Endothelial cell of umbilical vein (primary cell): Measurements from ENCODE around the gene NAV3. TPM values are rescaled to one million over a fixed set of nuclear protein-coding genes. Genes with fewer than 3 reads are reported as not detected.
"Not testable (repeated sequence)": the region's sequence is repeated elsewhere in the genome, so short reads cannot be mapped to it uniquely, and the experiment has no call there.

ENCODE experiments used
- BruUV-seq: library from RNA; stranded (reverse); fragments of 400-500 nt; replicated peaks from 2 replicates; lab custom pipeline; 2021; lab: Mats Ljungman, UMichigan
- CTCF ChIA-PET: fragments of 300-600, 350-600 bp; sonication (Branson Sonifier 250); formaldehyde crosslinking; loops from one replicate; lab custom pipeline; 2021; ENCODE audit warnings: antibody characterized with exemption, inconsistent platforms; lab: Charles Lee
- POLR2A ChIA-PET: fragments of 300-600, 350-600 bp; sonication (Branson Sonifier 250); formaldehyde crosslinking; loops from one replicate; lab custom pipeline; 2021; ENCODE audit warnings: antibody characterized with exemption, inconsistent platforms; lab: Charles Lee
- DNase-seq: peaks from one replicate; pipeline ENCODE4 v3.0.0-alpha.2; 2011; ENCODE audit warnings: low read depth, low spot score
- FAIRE-seq: peaks from 2 replicates; lab custom pipeline; 2011; peaks lifted over from hg19 to GRCh38; lab: Jason Lieb, UNC
- H2AFZ ChIP-seq: 2 replicates; pipeline ENCODE4 v1.6.0; 2012; ENCODE audit warnings: low read depth, low read length, control low read depth, inconsistent platforms
- H3K27ac ChIP-seq: 2 replicates; pipeline ENCODE4 v1.5.1; 2011; ENCODE audit warnings: low read depth, mild to moderate bottlenecking, control low read depth, low read length, moderate library complexity; ENCODE audit not compliant: insufficient read depth
- H3K27me3 ChIP-seq, 2 experiments: 2 replicates each; pipeline versions ENCODE4 v1.6.0 to v1.6.1; 2011; ENCODE audit warnings: low read length in 2 of 2, mixed read lengths in 1 of 2; ENCODE audit not compliant: control insufficient read depth in 2 of 2, insufficient read depth in 2 of 2
- H3K36me3 ChIP-seq, 2 experiments: 2 replicates in 1 of 2; 3 replicates in 1 of 2; pipeline ENCODE4 v1.5.1; 2011; ENCODE audit warnings: low read length in 2 of 2, mild to moderate bottlenecking in 1 of 2, moderate library complexity in 1 of 2; ENCODE audit not compliant: control insufficient read depth in 2 of 2, insufficient read depth in 2 of 2; ENCODE audit errors: extremely low read depth in 1 of 2
- H3K4me1 ChIP-seq: 3 replicates; pipeline ENCODE4 v1.5.1; 2011; ENCODE audit warnings: mild to moderate bottlenecking, low read length; ENCODE audit not compliant: control insufficient read depth, insufficient read depth; ENCODE audit errors: extremely low read depth
- H3K4me2 ChIP-seq: 2 replicates; pipeline ENCODE4 v1.6.1; 2011; ENCODE audit warnings: low read length, control low read depth, mixed read lengths; ENCODE audit not compliant: insufficient read depth
- H3K4me3 ChIP-seq, 3 experiments: fragments of 200-600 bp in 1 of 3; sonication (generic), shearing (Covaris generic) in 1 of 3; replicated peaks in 1 of 3; 2 replicates each; pipeline ENCODE4 v1.5.1; 2011 to 2016; ENCODE audit warnings: control low read depth in 3 of 3, low read length in 3 of 3, mild to moderate bottlenecking in 2 of 3, inconsistent platforms in 1 of 3, low read depth in 1 of 3, moderate library complexity in 1 of 3; ENCODE audit not compliant: insufficient read depth in 1 of 3
- H3K79me2 ChIP-seq: 2 replicates; pipeline ENCODE4 v1.6.0; 2012; ENCODE audit warnings: low read length, inconsistent platforms; ENCODE audit not compliant: control insufficient read depth, insufficient read depth
- H3K9ac ChIP-seq: replicated peaks from 2 replicates; pipeline ENCODE3; 2011; ENCODE audit warnings: low read length, control low read depth; ENCODE audit not compliant: insufficient read depth; ENCODE audit errors: extremely low read depth
- H3K9me1 ChIP-seq: replicated peaks from 3 replicates; pipeline ENCODE4 v1.6.0; 2011; ENCODE audit warnings: mild to moderate bottlenecking, low read length; ENCODE audit not compliant: control insufficient read depth, insufficient read depth; ENCODE audit errors: extremely low read depth
- H3K9me3 ChIP-seq: replicated peaks from 2 replicates; pipeline ENCODE4 v1.5.1; 2012; ENCODE audit warnings: low read length, inconsistent platforms; ENCODE audit not compliant: control insufficient read depth, insufficient read depth
- H4K20me1 ChIP-seq: replicated peaks from 2 replicates; pipeline ENCODE3; 2011; ENCODE audit warnings: mild to moderate bottlenecking, low read length; ENCODE audit not compliant: control insufficient read depth, insufficient read depth; ENCODE audit errors: extremely low read depth
- EZH2 ChIP-seq: IDR thresholded peaks from 2 replicates; pipeline ENCODE4 v1.6.1; 2012; ENCODE audit warnings: borderline replicate concordance, low read depth, mild to moderate bottlenecking, moderate library complexity, low read length, inconsistent platforms; ENCODE audit not compliant: severe bottlenecking
- FOS ChIP-seq: IDR thresholded peaks from 2 replicates; pipeline ENCODE4 v1.6.1; 2011; ENCODE audit warnings: mild to moderate bottlenecking, low read length, moderate library complexity, borderline replicate concordance; ENCODE audit not compliant: insufficient read depth
- GATA2 ChIP-seq: IDR thresholded peaks from 2 replicates; pipeline ENCODE4 v1.7.0; 2011; ENCODE audit warnings: low read depth, mild to moderate bottlenecking, moderate library complexity, mixed read lengths, low read length; ENCODE audit not compliant: insufficient read length, insufficient read depth
- JUN ChIP-seq: IDR thresholded peaks from 2 replicates; pipeline ENCODE4 v1.6.1; 2011; ENCODE audit warnings: borderline replicate concordance, low read depth; ENCODE audit not compliant: insufficient read length, insufficient read depth
- MYC ChIP-seq: IDR thresholded peaks from one replicate; pipeline ENCODE4 v1.6.1; 2011; ENCODE audit warnings: mild to moderate bottlenecking, low read depth, low read length
- POLR2A ChIP-seq: IDR thresholded peaks from 2 replicates; pipeline ENCODE4 v1.6.1; 2012; ENCODE audit warnings: low read depth, mild to moderate bottlenecking, control low read depth, low read length
- POLR2AphosphoS5 ChIP-seq: IDR thresholded peaks from 2 replicates; pipeline ENCODE4 v1.6.1; 2012; ENCODE audit warnings: low read depth, mild to moderate bottlenecking, control low read depth, low read length, moderate library complexity; ENCODE audit not compliant: insufficient read depth
- dilution Hi-C: fragments of 300-500 bp; cut with MboI; formaldehyde crosslinking; loops from one replicate; pipeline ENCODE4 v1.15.0; 2019; ENCODE audit warnings: low sequenced_read_pairs; ENCODE audit not compliant: extremely low pct_ligation_motif_present
- intact Hi-C: fragments of 100-400 bp; cut with micrococcal nuclease; formaldehyde crosslinking; loops from one replicate; pipeline ENCODE4 v1.10.0; 2022
- polyA plus RNA-seq, 4 experiments: library from polyadenylated mRNA; depleted of rRNA in 3 of 4; stranded (reverse) in 3 of 4; unstranded in 1 of 4; fragments of >200 nt; gene quantifications; 2 replicates each; pipeline versions ENCODE4 v1.2.1 to v1.2.3, GENCODE V29; 2011 to 2012; ENCODE audit warnings: missing spikeins in 1 of 4
- total RNA-seq: library from RNA; stranded (reverse); gene quantifications from 2 replicates; pipeline ENCODE4 v1.2.3, GENCODE V29; 2021
- TF ChIP-seq, protein P1 (sequence below), 2 donors: IDR thresholded peaks; 1 replicate in 1 of 2; 2 replicates in 1 of 2; pipeline ENCODE4 v1.5.1; 2011; ENCODE audit warnings: low read length in 2 of 2, mild to moderate bottlenecking in 2 of 2, moderate library complexity in 2 of 2, control low read depth in 1 of 2, inconsistent platforms in 1 of 2, low read depth in 1 of 2; ENCODE audit not compliant: insufficient read depth in 1 of 2; ENCODE audit errors: extremely low read depth in 1 of 2
- TF ChIP-seq, protein P2 (sequence below): IDR thresholded peaks from 2 replicates; pipeline ENCODE4 v1.6.1; 2011; ENCODE audit not compliant: insufficient read depth, insufficient read length

Gene NAV3
- total and polyA plus RNA-seq, 2 donors (not counting 3 experiments of a cell fraction or from before 2014, with no cell fraction given) = 6.7 to 40.1 TPM

DNA sequence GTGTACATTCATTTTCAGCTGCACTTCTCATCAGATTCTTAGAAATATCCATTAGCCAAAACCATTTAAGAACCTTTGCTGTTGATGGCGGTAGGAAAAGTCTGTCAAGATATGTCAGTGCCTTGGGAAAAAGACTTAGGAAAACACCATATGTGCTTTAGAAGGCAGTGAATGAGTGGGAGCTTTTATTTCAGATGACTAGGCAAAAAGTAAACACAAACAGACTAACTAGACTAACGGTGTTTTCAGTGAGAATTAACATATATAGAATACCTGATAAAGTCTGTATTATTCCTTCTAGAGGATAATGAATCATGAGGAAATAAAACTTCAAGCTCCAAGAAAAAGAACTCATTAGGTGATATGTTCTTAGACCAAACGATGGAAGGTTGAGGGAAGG is 418.9 kb downstream of the NAV3 start:
- BruUV-seq = no TSS peak
- H3K4me2 ChIP-seq = no peak overlapping the region
- ChIA-PET POLR2A (no interaction called here), CTCF (interaction anchor here (0.7 kb wide), 1 partner anchor 20 kb away, joined by 3 read pairs; no protein-coding TSS in a partner anchor)
- H3K27me3 ChIP-seq = peaks cover 0 to 4% of the 10 kb centered on the region in 2 experiments
- no peaks in the 10 kb centered on the region for H3K9me1 ChIP-seq
- intact Hi-C loops = no loop called here
- no peak overlapping the region for H3K4me3 ChIP-seq
- no peaks in the 10 kb centered on the region for H3K36me3 ChIP-seq
- H3K9me3 ChIP-seq = no peaks in the 10 kb centered on the region
- DNase-seq (no peak), FAIRE-seq (no peak)
- H4K20me1 ChIP-seq = no peaks in the 10 kb centered on the region
- no peak overlapping the region for H3K9ac ChIP-seq
- H3K4me1 ChIP-seq = no peaks in the 10 kb centered on the region
- TF ChIP-seq EZH2 (no peak), MYC (no peak), FOS (no peak), JUN (no peak), GATA2 (no peak), POLR2AphosphoS5 (no peak), POLR2A (no peak)
- TF ChIP-seq, protein P1, sequence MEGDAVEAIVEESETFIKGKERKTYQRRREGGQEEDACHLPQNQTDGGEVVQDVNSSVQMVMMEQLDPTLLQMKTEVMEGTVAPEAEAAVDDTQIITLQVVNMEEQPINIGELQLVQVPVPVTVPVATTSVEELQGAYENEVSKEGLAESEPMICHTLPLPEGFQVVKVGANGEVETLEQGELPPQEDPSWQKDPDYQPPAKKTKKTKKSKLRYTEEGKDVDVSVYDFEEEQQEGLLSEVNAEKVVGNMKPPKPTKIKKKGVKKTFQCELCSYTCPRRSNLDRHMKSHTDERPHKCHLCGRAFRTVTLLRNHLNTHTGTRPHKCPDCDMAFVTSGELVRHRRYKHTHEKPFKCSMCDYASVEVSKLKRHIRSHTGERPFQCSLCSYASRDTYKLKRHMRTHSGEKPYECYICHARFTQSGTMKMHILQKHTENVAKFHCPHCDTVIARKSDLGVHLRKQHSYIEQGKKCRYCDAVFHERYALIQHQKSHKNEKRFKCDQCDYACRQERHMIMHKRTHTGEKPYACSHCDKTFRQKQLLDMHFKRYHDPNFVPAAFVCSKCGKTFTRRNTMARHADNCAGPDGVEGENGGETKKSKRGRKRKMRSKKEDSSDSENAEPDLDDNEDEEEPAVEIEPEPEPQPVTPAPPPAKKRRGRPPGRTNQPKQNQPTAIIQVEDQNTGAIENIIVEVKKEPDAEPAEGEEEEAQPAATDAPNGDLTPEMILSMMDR (IDR thresholded peaks at IDR 0.05; ENCODE audit: extremely low read depth in 1 of 2, insufficient read depth in 1 of 2, low read depth in 1 of 2, low read length in 2 of 2) = no peak
- TF ChIP-seq, protein P2, sequence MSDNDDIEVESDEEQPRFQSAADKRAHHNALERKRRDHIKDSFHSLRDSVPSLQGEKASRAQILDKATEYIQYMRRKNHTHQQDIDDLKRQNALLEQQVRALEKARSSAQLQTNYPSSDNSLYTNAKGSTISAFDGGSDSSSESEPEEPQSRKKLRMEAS = no peak
- H3K27ac ChIP-seq = no peak overlapping the region
- no peak overlapping the region for H2AFZ ChIP-seq
- dilution Hi-C loops = no loop called here
- no peaks in the 10 kb centered on the region for H3K79me2 ChIP-seq

DNA sequence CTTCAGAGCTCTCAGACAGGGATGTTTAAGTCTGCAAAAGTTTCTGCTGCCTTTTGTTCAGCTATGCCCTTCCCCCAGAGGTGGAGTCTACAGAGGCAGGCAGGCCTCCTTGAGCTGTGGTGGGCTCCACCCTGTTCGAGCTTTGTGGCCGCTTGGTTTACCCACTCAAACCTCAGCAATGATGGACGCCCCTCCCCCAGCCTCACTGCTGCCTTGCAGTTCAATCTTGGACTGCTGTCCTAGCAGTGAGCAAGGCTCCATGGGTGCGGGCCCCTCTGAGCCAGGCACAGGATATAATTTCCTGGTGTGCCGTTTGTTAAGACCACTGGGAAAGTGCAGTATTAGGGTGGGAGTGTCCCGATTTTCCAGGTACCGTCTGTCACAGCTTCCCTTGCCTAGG is 427.0 kb downstream of the NAV3 start:
- dilution Hi-C loops, intact Hi-C loops, H3K27me3 ChIP-seq, H3K79me2 ChIP-seq, CTCF ChIA-PET, POLR2A ChIA-PET, H3K9me1 ChIP-seq, H3K9me3 ChIP-seq, FAIRE-seq, H3K4me1 ChIP-seq, H2AFZ ChIP-seq, H4K20me1 ChIP-seq, H3K4me3 ChIP-seq, H3K9ac ChIP-seq, H3K27ac ChIP-seq, H3K4me2 ChIP-seq, H3K36me3 ChIP-seq, BruUV-seq, DNase-seq: not testable (repeated sequence)
